ENCODE measurements around the gene ZFPM1.

ZFPM1 gene

GRCh38 chr16:88440111-88440510 lies 13.0 kb upstream of the ZFPM1 start:
- no peak for TF ChIP-seq JUND (IDR thresholded peaks at IDR 0.05; ENCODE audit: low read depth)
- DNase-seq (ENCODE audit: low read depth in 1 of 2, low spot score in 1 of 2): no peak
- in situ Hi-C loops (cut with HindIII; ENCODE audit: low pct_unique_long_range_greater_than_20kb, low sequenced_read_pairs): no loop called here

- no peak for DNase-seq (ENCODE audit: low read depth in 1 of 2, low spot score in 1 of 2)
- no peak for TF ChIP-seq JUND (IDR thresholded peaks at IDR 0.05; ENCODE audit: low read depth)
- in situ Hi-C loops (cut with HindIII; ENCODE audit: low pct_unique_long_range_greater_than_20kb, low sequenced_read_pairs): no loop called here
These were observed 12.2 kb upstream of the ZFPM1 start for GRCh38 chr16:88440686-88441405.

- in situ Hi-C loops (cut with HindIII; ENCODE audit: low pct_unique_long_range_greater_than_20kb, low sequenced_read_pairs): no loop called here
- DNase-seq (ENCODE audit: low read depth in 1 of 2, low spot score in 1 of 2): no peak
- TF ChIP-seq JUND (IDR thresholded peaks at IDR 0.05; ENCODE audit: low read depth): no peak
These were observed 11.6 kb upstream of the ZFPM1 start for GRCh38 chr16:88441460-88441859.

GRCh38 chr16:88442383-88442726 lies 10.7 kb upstream of the ZFPM1 start:
- DNase-seq (ENCODE audit: low read depth in 1 of 2, low spot score in 1 of 2): no peak
- no peak for TF ChIP-seq JUND (IDR thresholded peaks at IDR 0.05; ENCODE audit: low read depth)
- in situ Hi-C loops (cut with HindIII; ENCODE audit: low pct_unique_long_range_greater_than_20kb, low sequenced_read_pairs): no loop called here

- in situ Hi-C loops (cut with HindIII; ENCODE audit: low pct_unique_long_range_greater_than_20kb, low sequenced_read_pairs): no loop called here
- DNase-seq (ENCODE audit: low read depth in 1 of 2, low spot score in 1 of 2): peak; percentile 84 to 98
- no peak for TF ChIP-seq JUND (IDR thresholded peaks at IDR 0.05; ENCODE audit: low read depth)
These were observed 10.1 kb upstream of the ZFPM1 start for GRCh38 chr16:88442727-88443576.

GRCh38 chr16:88444826-88445582 lies 8.1 kb upstream of the ZFPM1 start:
- in situ Hi-C loops (cut with HindIII; ENCODE audit: low pct_unique_long_range_greater_than_20kb, low sequenced_read_pairs): no loop called here
- no peak for DNase-seq (ENCODE audit: low read depth in 1 of 2, low spot score in 1 of 2)
- no peak for TF ChIP-seq JUND (IDR thresholded peaks at IDR 0.05; ENCODE audit: low read depth)

- no peak for TF ChIP-seq JUND (IDR thresholded peaks at IDR 0.05; ENCODE audit: low read depth)
- in situ Hi-C loops (cut with HindIII; ENCODE audit: low pct_unique_long_range_greater_than_20kb, low sequenced_read_pairs): no loop called here
- DNase-seq (ENCODE audit: low read depth in 1 of 2, low spot score in 1 of 2): no peak
These were observed 7.5 kb upstream of the ZFPM1 start for GRCh38 chr16:88445583-88445960.

GRCh38 chr16:88446061-88446460 lies 7.0 kb upstream of the ZFPM1 start:
- in situ Hi-C loops (cut with HindIII; ENCODE audit: low pct_unique_long_range_greater_than_20kb, low sequenced_read_pairs): no loop called here
- DNase-seq (ENCODE audit: low read depth in 1 of 2, low spot score in 1 of 2): no peak
- no peak for TF ChIP-seq JUND (IDR thresholded peaks at IDR 0.05; ENCODE audit: low read depth)

GRCh38 chr16:88446736-88447135 lies 6.3 kb upstream of the ZFPM1 start:
- no peak for DNase-seq (ENCODE audit: low read depth in 1 of 2, low spot score in 1 of 2)

GRCh38 chr16:88447881-88448280 lies 5.2 kb upstream of the ZFPM1 start:
- DNase-seq (ENCODE audit: low read depth in 1 of 2, low spot score in 1 of 2): no peak
- no peak for TF ChIP-seq JUND (IDR thresholded peaks at IDR 0.05; ENCODE audit: low read depth)
- in situ Hi-C loops (cut with HindIII; ENCODE audit: low pct_unique_long_range_greater_than_20kb, low sequenced_read_pairs): no loop called here

More at GRCh38 chr16:88446736-88447135, 6.3 kb upstream of the ZFPM1 start:
- in situ Hi-C loops (cut with HindIII; ENCODE audit: low pct_unique_long_range_greater_than_20kb, low sequenced_read_pairs): no loop called here
- TF ChIP-seq JUND (IDR thresholded peaks at IDR 0.05; ENCODE audit: low read depth): no peak

GRCh38 chr16:88448461-88449266 lies 4.4 kb upstream of the ZFPM1 start:
- DNase-seq (ENCODE audit: low read depth in 1 of 2, low spot score in 1 of 2): no peak
- in situ Hi-C loops (cut with HindIII; ENCODE audit: low pct_unique_long_range_greater_than_20kb, low sequenced_read_pairs): no loop called here
- no peak for TF ChIP-seq JUND (IDR thresholded peaks at IDR 0.05; ENCODE audit: low read depth)

- TF ChIP-seq JUND (IDR thresholded peaks at IDR 0.05; ENCODE audit: low read depth): no peak
- no peak for DNase-seq (ENCODE audit: low read depth in 1 of 2, low spot score in 1 of 2)
These were observed 3.9 kb upstream of the ZFPM1 start for GRCh38 chr16:88449267-88449561.

More at GRCh38 chr16:88449267-88449561, 3.9 kb upstream of the ZFPM1 start:
- in situ Hi-C loops (cut with HindIII; ENCODE audit: low pct_unique_long_range_greater_than_20kb, low sequenced_read_pairs): no loop called here

Measured in T47D (cell line).